GM12864 (cell line): ENCODE results near the gene ARSB.

Experiments
- DNase-seq: peaks from one replicate; pipeline ENCODE4 v3.0.0-alpha.2; 2011; ENCODE audit warnings: low read depth
- H3K4me3 ChIP-seq: 2 replicates; pipeline ENCODE4 v1.5.1; 2011; ENCODE audit warnings: mild to moderate bottlenecking, low read depth, low read length, control low read depth
- CTCF ChIP-seq: IDR thresholded peaks from 2 replicates; pipeline ENCODE4 v1.5.1; 2011; ENCODE audit warnings: low read depth, mild to moderate bottlenecking, moderate library complexity, low read length, control low read depth, inconsistent platforms; ENCODE audit errors: missing control alignments

Gene ARSB

GRCh38 chr5:78985116-78985724 is at the start of gene ARSB:
Gene ARSB, minus strand, starts transcription at chr5:78985310. Its CDS starts 62 bp downstream, at chr5:78985248.
- TF ChIP-seq CTCF, result no peak
- peak within 1 kb of the TSS; percentile 93 for H3K4me3 ChIP-seq
- no peak for DNase-seq

GRCh38 chr5:79032782-79033181 is 47.7 kb upstream of the ARSB start:
- H3K4me3 ChIP-seq, result no peak overlapping the region
- TF ChIP-seq CTCF, result no peak
- DNase-seq, result no peak

GRCh38 chr5:79032031-79032695 is 47.1 kb upstream of the ARSB start:
- no peak for TF ChIP-seq CTCF
- no peak for DNase-seq
- no peak overlapping the region for H3K4me3 ChIP-seq

GRCh38 chr5:79031485-79031867 is 46.4 kb upstream of the ARSB start:
- TF ChIP-seq CTCF, result no peak
- no peak for DNase-seq
- H3K4me3 ChIP-seq, result no peak overlapping the region

- no peak for DNase-seq
- no peak for TF ChIP-seq CTCF
- H3K4me3 ChIP-seq, result no peak overlapping the region
Measured at GRCh38 chr5:79030663-79031484, 45.8 kb upstream of the ARSB start.

GRCh38 chr5:79025054-79025472 is 40.0 kb upstream of the ARSB start:
- H3K4me3 ChIP-seq, result 0 out of 2 replicates have a peak overlapping the region, but pooled peaks have one; percentile 7

More at GRCh38 chr5:79025054-79025472, 40.0 kb upstream of the ARSB start:
- peak; percentile 84 for TF ChIP-seq CTCF
- DNase-seq, result no peak
